Transverse colon (tissue), 4 donors: ENCODE results near the gene EID3. TPM values are rescaled to one million over a fixed set of nuclear protein-coding genes. Genes with fewer than 3 reads are reported as not detected.

Experiments
- DNase-seq: peaks from one replicate; pipeline ENCODE4 v3.0.0-alpha.2; 2019
- H3K27ac ChIP-seq, 4 donors: fragments of 200-600 bp; sonication (generic); 2 replicates each; pipeline ENCODE4 v1.5.1; 2016 to 2018; ENCODE audit warnings: inconsistent platforms in 4 of 4
- H3K27me3 ChIP-seq: fragments of 200-600 bp; sonication (generic); 2 replicates; pipeline ENCODE4 v1.5.1; 2017; ENCODE audit warnings: inconsistent platforms
- H3K36me3 ChIP-seq, 4 donors: fragments of 200-600 bp; sonication (generic); 2 replicates each; pipeline ENCODE4 v1.5.1; 2017 to 2019; ENCODE audit warnings: inconsistent platforms in 4 of 4
- H3K4me1 ChIP-seq, 4 donors: fragments of 200-600 bp; sonication (generic); 2 replicates each; pipeline ENCODE4 v1.5.1; 2017 to 2020; ENCODE audit warnings: inconsistent platforms in 4 of 4
- H3K4me3 ChIP-seq, 4 donors: fragments of 200-600 bp; sonication (generic); 1 replicate in 1 of 4; 2 replicates in 3 of 4; pipeline versions ENCODE4 v1.5.1 to v1.6.1; 2017 to 2019; ENCODE audit warnings: inconsistent platforms in 4 of 4
- H3K9me3 ChIP-seq, 2 donors: fragments of 200-600 bp; sonication (generic); 2 replicates each; pipeline ENCODE4 v1.5.1; 2017 to 2019; ENCODE audit warnings: inconsistent platforms in 2 of 2
- EP300 ChIP-seq: sonication (generic); formaldehyde crosslinking; IDR thresholded peaks from one replicate; pipeline ENCODE4 v1.6.1; 2017; ENCODE audit warnings: antibody characterized with exemption, low read depth
- POLR2A ChIP-seq: fragments of 450-650 bp; IDR thresholded peaks from one replicate; pipeline ENCODE4 v1.6.1; 2016; ENCODE audit warnings: antibody characterized with exemption, mild to moderate bottlenecking, moderate library complexity
- POLR2AphosphoS5 ChIP-seq, 3 donors: sonication (generic); formaldehyde crosslinking; IDR thresholded peaks; one replicate each; pipeline ENCODE4 v1.6.1; 2016; ENCODE audit warnings: antibody characterized with exemption in 3 of 3
- WGBS, 2 donors: methylation state at CpG; one replicate each; pipeline ENCODE4 v1.1.5; 2018; ENCODE audit warnings: low coverage in 1 of 2; 5-methylcytosine and 5-hydroxymethylcytosine counted together
- in situ Hi-C, 4 donors: fragments of 200-750 bp; cut with MboI; loops; one replicate each; pipeline versions ENCODE4 v1.15.0 to v1.15.1; 2017; ENCODE audit warnings: low sequenced_read_pairs in 3 of 4, low pct_ligation_motif_present in 1 of 4, low pct_unique_long_range_greater_than_20kb in 1 of 4
- intact Hi-C: fragments of 100-400 bp; cut with DNase I; formaldehyde crosslinking; loops from one replicate; pipeline ENCODE4 v1.15.1; 2023; ENCODE audit warnings: low total_unique reads
- total RNA-seq, 4 donors: library from RNA; depleted of rRNA; stranded (reverse); fragments of >200 nt; gene quantifications; one replicate each; pipeline ENCODE4 v1.1.0, GENCODE V29; 2016
- TF ChIP-seq, protein P1 (sequence below), 5 experiments: fragments of 200-600 bp in 3 of 5; fragments of 450-650 bp in 2 of 5; sonication (generic) in 3 of 5; IDR thresholded peaks; 1 replicate in 2 of 5; 2 replicates in 3 of 5; pipeline ENCODE4 v1.5.1; 2016 to 2017; ENCODE audit warnings: antibody characterized with exemption in 5 of 5, inconsistent platforms in 3 of 5, mild to moderate bottlenecking in 2 of 5, moderate library complexity in 1 of 5

EID3 gene
- total RNA-seq, 4 donors from 2014 or later = 4.9 to 50.0 (median 14.3) TPM

- H3K4me3 ChIP-seq = no peak overlapping the region
- intact Hi-C loops (no loop called here), in situ Hi-C loops (no loop called here)
- no peak for DNase-seq
- H3K27ac ChIP-seq = no peak overlapping the region
- H3K4me1 ChIP-seq = peaks cover 0 to 15% (median 12%) of the 10 kb centered on the region in 4 donors
- TF ChIP-seq POLR2AphosphoS5 (IDR thresholded peaks at IDR 0.05) = no peak
- TF ChIP-seq, protein P1, sequence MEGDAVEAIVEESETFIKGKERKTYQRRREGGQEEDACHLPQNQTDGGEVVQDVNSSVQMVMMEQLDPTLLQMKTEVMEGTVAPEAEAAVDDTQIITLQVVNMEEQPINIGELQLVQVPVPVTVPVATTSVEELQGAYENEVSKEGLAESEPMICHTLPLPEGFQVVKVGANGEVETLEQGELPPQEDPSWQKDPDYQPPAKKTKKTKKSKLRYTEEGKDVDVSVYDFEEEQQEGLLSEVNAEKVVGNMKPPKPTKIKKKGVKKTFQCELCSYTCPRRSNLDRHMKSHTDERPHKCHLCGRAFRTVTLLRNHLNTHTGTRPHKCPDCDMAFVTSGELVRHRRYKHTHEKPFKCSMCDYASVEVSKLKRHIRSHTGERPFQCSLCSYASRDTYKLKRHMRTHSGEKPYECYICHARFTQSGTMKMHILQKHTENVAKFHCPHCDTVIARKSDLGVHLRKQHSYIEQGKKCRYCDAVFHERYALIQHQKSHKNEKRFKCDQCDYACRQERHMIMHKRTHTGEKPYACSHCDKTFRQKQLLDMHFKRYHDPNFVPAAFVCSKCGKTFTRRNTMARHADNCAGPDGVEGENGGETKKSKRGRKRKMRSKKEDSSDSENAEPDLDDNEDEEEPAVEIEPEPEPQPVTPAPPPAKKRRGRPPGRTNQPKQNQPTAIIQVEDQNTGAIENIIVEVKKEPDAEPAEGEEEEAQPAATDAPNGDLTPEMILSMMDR (IDR thresholded peaks at IDR 0.05) = no peak
- TF ChIP-seq EP300 = no peak
- TF ChIP-seq POLR2A = no peak
- WGBS, 2 donors = 85 to 90% methylated on average over 5 of the region's 5 CpGs
- no peaks in the 10 kb centered on the region for H3K9me3 ChIP-seq
- peaks cover 0 to 45% (median 13%) of the 10 kb centered on the region in 4 donors for H3K36me3 ChIP-seq
- no peaks in the 10 kb centered on the region for H3K27me3 ChIP-seq
Observed at GRCh38 chr12:104310751-104311633, 7.5 kb downstream of the EID3 start.

DNA sequence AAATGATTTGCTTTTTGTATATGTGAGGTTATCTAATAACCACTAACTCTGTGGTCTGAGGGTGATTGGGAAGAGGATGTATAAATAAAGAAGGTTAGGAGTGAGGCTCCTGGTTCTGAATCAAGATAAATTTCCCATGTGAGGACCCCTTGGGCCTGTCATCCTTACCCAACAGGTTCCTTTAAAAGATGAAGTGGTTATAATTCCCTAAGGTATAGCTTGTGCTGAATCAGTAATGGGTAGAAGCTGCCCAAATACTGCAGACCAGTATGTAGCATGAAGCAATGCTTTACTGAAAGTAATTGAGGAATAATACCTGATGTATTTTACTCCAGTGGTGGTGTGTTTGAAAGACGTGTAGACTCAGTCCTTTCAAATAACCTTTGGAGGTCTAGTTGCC lies 8.7 kb downstream of the EID3 start:
- Histone ChIP-seq H3K4me1 (peaks cover 0 to 6% (median 2%) of the 10 kb centered on the region in 4 donors), H3K27me3 (no peaks in the 10 kb centered on the region), H3K27ac (no peak overlapping the region), H3K36me3 (peaks cover 0 to 55% (median 16%) of the 10 kb centered on the region in 4 donors), H3K9me3 (no peaks in the 10 kb centered on the region), H3K4me3 (no peak overlapping the region)
- intact Hi-C loops (no loop called here), in situ Hi-C loops (no loop called here)
- 86 to 88% methylated on average over 1 of the region's 1 CpG for WGBS, 2 donors
- DNase-seq = no peak
- no peak for TF ChIP-seq POLR2AphosphoS5 (IDR thresholded peaks at IDR 0.05)
- TF ChIP-seq, protein P1 (IDR thresholded peaks at IDR 0.05) = no peak
- no peak for TF ChIP-seq POLR2A
- TF ChIP-seq EP300 = no peak

- Histone ChIP-seq H3K4me1 (peaks cover 0 to 1% (median 0%) of the 10 kb centered on the region in 4 donors), H3K27me3 (no peaks in the 10 kb centered on the region), H3K27ac (no peak overlapping the region), H3K36me3 (peaks cover 0 to 59% (median 18%) of the 10 kb centered on the region in 4 donors), H3K9me3 (no peaks in the 10 kb centered on the region), H3K4me3 (no peak overlapping the region)
- no peak for DNase-seq
- in situ Hi-C loops = no loop called here
- TF ChIP-seq POLR2A (no peak), EP300 (no peak), POLR2AphosphoS5 (IDR thresholded peaks at IDR 0.05) (no peak)
- TF ChIP-seq, protein P1 (IDR thresholded peaks at IDR 0.05) = no peak
- 95 to 98% methylated on average over 1 of the region's 1 CpG for WGBS, 2 donors
- intact Hi-C loops = no loop called here
Observed at GRCh38 chr12:104312654-104313053, 9.1 kb downstream of the EID3 start.

DNA sequence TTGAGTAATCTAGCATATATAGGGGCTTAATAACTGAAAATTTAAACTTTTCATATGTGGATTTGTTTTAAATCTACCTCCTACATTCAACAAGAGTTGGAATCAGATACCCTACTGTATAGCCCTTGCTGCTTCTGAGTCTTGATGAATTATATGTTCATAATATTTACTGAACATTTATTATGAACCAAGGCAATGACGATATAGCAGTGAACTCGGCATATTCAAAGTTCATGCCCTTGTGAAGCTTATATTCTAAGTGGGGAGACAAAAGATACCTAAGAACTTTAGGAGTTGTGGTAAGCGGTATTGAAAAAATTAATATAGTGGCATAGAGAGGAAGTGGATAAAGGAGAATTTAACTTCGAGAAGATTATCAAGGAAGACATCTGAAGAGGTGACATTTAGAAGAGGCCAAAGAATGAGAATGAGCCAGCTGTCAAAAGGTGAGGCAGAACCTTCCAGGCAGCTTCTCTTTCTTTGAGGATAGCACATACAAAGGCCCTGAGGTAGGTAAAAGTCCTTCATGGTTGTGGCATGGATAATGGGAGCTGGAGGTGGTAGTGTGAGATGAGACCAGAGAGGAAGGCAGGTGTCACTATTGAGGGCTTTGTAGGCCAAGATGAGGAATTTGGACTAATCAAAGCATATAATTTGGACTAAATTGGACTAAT lies 10.2 kb downstream of the EID3 start:
- TF ChIP-seq POLR2A = no peak
- no peak for TF ChIP-seq POLR2AphosphoS5 (IDR thresholded peaks at IDR 0.05)
- no peak for TF ChIP-seq EP300
- TF ChIP-seq, protein P1 (IDR thresholded peaks at IDR 0.05) = no peak
- Histone ChIP-seq H3K36me3 (peaks cover 0 to 67% (median 21%) of the 10 kb centered on the region in 4 donors), H3K4me1 (no peaks in the 10 kb centered on the region), H3K4me3 (no peak overlapping the region), H3K9me3 (no peaks in the 10 kb centered on the region), H3K27me3 (no peaks in the 10 kb centered on the region), H3K27ac (no peak overlapping the region)
- in situ Hi-C loops (no loop called here), intact Hi-C loops (no loop called here)
- 75 to 81% methylated on average over 4 of the region's 4 CpGs for WGBS, 2 donors
- DNase-seq = no peak
